NCI-H1105 treated with DMSO at 0.1 percent for 48 hours (cell line): ENCODE data around the gene RNF220.
"Not testable (repeated sequence)": the region's sequence is repeated elsewhere in the genome, so short reads cannot be mapped to it uniquely, and the experiment has no call there.

ENCODE experiments used
- DNase-seq: peaks from one replicate; lab custom pipeline; 2025; lab: John Stamatoyannopoulos, UW

The RNF220 gene

DNA sequence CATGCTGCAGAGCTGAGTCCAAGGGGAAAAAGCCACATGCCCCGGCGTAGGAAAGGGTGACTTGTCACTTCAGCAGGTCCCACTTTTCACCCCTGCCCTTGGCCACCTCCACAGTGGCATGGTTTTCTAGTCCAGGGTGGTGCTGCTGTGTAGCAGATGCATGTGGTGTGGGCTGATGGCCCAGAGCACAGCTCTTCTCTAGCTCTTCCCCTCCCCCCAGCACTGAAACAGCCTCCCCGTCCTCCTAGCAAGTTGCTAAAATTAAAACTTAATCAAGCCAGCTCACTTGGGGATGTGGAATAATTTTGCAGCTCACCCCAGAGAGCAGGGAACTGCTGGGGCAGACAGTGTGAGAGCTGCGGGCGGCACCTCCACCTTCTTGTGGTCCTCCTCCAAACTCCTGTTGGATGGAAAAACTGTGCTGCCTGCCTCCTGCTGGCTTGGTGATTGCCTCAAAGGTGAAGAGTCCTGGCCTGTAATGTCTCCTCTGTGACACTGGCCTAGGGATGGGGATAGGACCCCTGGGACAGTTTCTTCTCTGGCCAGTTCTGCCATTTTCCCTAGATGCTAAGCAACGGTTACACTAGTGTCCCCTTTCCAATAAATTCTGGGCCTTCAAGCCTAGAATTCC lies 91.6 kb downstream of the RNF220 start:
- DNase-seq: no peak

- peak; percentile 47 for DNase-seq
Observed at GRCh38 chr1:44497422-44498170, 92.5 kb downstream of the RNF220 start.

DNA sequence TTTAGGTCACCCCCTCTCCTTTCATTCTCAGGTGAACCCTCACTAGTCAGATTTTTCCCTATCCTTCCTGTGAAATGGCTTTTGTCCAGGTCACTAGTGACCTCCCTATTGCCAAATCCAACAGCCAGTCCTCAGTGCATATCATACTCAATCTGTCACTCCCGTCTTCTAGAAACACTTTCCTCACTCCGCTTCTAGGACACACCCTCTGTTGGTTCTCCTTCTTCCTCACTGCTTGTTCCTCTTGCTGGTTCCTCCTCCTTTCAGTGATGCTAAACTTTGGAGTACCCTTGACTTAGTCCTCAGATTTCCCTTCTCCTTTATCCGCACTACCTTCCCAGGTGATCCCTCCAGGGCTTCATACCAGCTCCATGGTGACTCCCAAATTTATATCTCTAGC lies 94.3 kb downstream of the RNF220 start:
- DNase-seq: no peak

GRCh38 chr1:44500181-44501046 lies 95.4 kb downstream of the RNF220 start:
- no peak for DNase-seq

- no peak for DNase-seq
Observed at GRCh38 chr1:44501047-44501890, 96.2 kb downstream of the RNF220 start.

GRCh38 chr1:44502823-44503222 lies 97.8 kb downstream of the RNF220 start:
- DNase-seq: not testable (repeated sequence)

DNA sequence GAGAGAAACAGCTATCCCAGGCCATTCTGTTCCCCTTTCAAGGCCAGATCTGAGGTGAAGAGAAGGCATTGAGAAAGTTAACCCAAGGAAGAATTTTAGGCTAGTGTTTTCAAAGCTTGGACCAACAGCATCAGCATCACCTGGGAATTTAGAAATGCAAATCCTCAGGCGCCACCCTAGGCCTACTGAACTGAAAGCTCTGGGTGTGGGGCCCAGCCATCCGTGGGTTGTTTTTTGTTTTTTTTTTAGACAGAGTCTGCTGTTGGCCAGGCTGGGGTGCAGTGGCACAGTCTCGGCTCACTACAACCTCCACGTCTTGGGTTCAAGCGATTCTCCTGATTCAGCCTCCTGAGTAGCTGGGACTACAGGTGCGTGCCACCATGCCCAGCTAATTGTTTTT lies 98.6 kb downstream of the RNF220 start:
- no peak for DNase-seq

DNA sequence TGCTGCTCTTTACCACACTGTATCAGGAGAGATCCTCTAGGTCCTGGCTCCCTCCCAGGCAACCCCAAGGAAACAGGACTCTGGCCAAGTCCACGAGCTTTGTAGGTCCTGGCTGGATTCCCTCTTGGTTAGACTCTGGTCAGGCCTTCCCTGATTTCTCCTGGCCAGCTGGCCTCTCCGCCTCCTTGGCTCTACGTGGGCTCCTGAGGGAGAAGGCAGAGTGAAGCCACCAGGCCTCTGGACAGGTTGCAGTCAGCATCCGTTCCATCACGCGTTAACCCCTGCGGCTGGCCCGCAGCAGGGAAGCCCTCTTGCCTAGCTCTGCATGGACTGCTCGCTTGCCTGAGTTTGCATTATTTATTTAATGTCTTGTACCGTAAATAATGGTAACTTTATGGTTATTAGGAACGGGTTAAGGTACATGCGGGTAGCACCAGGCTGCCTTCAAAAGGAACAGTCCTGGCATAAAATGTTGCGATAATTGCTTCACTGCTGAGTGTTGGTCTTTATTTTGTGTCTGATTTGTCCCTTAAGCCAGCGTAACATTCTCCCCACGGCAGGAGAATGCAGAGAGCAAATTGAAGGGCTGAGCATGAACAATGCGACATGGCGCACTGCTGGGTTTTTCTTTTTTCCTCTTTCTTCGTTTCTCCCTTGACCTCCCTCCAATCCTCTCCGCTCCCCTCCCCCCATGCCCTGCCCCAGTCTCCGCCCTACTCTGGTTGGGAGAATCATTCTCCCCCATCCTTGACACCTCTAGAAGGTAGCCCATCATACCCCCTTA lies 100.3 kb downstream of the RNF220 start:
- DNase-seq: no peak

GRCh38 chr1:44507490-44508396 lies 102.7 kb downstream of the RNF220 start:
- DNase-seq: no peak

GRCh38 chr1:44508397-44508745 lies 103.3 kb downstream of the RNF220 start:
- no peak for DNase-seq

DNA sequence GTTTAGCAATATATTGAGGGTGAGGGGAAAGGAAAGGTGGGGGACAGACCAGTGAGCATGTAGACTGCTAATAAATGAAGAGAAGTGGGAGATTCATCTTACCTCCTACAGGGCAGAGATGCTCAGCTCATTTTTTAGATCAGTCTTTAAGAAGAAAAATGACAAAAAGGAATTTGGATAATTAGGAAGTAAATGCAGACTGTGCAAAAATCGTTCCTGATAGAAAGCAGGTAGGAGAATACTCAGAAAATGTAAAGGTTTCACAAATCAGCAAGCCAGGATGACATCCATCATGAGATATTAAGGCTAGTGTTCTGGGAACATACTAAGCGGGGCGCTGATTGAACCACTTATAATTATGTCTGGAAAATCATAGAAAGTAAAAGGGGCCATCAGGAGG lies 106.3 kb downstream of the RNF220 start:
- no peak for DNase-seq

DNA sequence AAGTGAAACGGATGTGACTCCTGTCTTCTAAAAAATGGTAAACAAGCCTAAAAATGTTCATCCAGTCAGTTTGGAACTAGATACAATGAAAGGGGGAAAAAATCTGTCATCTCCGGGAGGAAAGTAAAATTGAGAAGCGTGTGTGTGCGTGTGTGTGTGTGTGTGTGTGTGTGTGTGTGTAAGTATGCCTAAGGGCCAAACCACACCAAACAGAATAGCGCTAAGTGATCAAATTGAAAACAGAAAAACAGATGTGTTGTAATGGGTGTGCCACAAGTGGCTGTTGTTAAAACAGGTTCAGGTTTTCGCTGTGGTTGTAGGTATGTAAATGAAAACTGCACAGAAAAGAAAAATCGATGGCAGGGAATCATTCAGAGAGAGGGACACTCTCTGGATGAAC lies 106.7 kb downstream of the RNF220 start:
- peak; percentile 6 for DNase-seq

DNA sequence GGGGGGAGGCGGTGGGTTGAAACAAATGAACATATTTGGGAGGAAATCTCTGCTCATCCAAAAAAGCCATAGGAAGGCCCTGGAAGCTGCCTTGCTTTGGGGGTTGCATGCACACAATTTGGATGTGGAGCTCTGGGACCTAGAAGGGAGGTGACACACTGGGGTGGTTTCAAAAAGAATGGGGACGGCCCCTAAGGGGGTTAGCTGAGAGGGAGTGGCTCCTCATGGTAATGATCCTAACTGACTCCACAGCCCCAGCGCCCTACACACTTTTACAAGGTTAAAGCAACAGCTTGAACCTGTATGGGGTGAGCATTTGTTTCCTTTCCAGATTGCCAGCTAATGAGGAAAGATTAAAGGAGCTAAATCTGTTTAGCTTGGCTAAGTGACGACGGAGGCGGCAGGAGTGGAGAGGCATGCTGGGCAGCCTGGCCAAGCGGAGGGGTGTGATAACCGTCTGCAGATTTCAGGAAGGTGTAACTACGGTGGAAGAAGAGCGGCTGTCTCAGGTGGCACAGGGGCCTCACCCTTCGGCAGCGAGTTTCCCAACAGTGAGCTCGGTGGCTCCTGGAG lies 107.3 kb downstream of the RNF220 start:
- no peak for DNase-seq

DNA sequence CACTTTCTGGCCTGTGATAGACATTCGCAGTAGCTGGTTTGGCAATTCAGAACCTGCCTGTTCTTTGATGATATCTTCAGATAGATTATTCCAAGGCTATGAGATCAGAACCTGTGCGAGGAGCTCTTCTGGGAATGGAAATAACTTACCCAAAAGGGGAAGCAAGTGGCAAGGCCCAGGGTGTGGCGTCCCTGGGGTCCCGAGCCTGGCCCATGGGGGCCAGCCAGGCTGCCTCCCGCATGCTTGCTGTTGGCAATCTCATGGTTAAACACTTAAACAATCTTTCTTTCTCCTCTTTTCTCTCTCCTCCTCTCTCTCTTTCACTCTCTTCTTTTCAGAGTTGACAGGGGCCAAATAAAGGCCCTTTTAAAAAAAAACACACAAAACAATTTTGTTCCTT lies 108.1 kb downstream of the RNF220 start:
- no peak for DNase-seq

- DNase-seq: no peak
Observed at GRCh38 chr1:44514673-44515072, 109.6 kb downstream of the RNF220 start.

DNA sequence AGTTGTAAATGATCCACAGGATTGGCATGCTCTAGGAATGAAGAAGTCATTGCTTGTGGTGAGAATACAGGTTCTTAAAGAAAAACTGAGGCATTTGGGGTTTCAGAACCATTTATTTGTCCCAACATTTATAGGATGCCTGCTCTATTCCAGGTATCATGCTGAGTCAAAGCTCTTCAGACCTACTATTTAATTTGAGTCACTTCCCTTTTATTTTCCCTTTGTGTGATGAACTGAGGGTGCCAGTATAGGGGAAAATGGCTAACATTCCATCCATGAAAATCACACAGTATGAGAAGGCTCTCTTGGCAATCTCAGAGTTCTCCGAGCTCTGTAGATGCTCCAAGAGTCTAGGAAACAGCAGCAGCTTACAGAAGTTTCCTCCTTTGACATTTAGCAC lies 110.4 kb downstream of the RNF220 start:
- DNase-seq: no peak

- DNase-seq: no peak
Observed at GRCh38 chr1:44519035-44519676, 114.1 kb downstream of the RNF220 start.

- no peak for DNase-seq
Observed at GRCh38 chr1:44521378-44522080, 116.5 kb downstream of the RNF220 start.
